SK-N-SH (cell line): Measurements from ENCODE around the gene KCNE1. TPM values are rescaled to one million over a fixed set of nuclear protein-coding genes. Genes with fewer than 3 reads are reported as not detected.

Experiments
- CTCF ChIA-PET: fragments of 300-600, 350-600 bp; formaldehyde crosslinking; extraction: SDS; loops from one replicate; lab custom pipeline; 2021; lab: Yijun Ruan, JAX
- POLR2A ChIA-PET: fragments of 350-600 bp; sonication (Branson Sonifier 250); formaldehyde crosslinking; extraction: SDS; loops from one replicate; lab custom pipeline; 2020; ENCODE audit warnings: antibody characterized with exemption, inconsistent platforms; lab: Yijun Ruan, JAX
- DNase-seq: peaks from one replicate; pipeline ENCODE4 v3.0.0; 2012
- H2AFZ ChIP-seq: fragments of 200-600 bp; sonication (generic); 2 replicates; pipeline ENCODE4 v1.8.1; 2016; ENCODE audit warnings: antibody characterized with exemption, mild to moderate bottlenecking, low read depth
- H3F3A ChIP-seq: fragments of 200-600 bp; sonication (generic); replicated peaks from 2 replicates; pipeline ENCODE3; 2016; ENCODE audit warnings: antibody characterized with exemption, mild to moderate bottlenecking; ENCODE audit not compliant: insufficient read depth
- H3K27ac ChIP-seq, 2 experiments: fragments of 200-500 bp in 1 of 2; fragments of 200-600 bp in 1 of 2; sonication (Bioruptor generic) in 1 of 2; sonication (generic), shearing (Covaris generic) in 1 of 2; 2 replicates each; pipeline versions ENCODE4 v1.5.1 to v1.6.1; 2014 to 2016; ENCODE audit warnings: low read depth in 2 of 2, inconsistent platforms in 1 of 2, low read length in 1 of 2, mild to moderate bottlenecking in 1 of 2, mixed read lengths in 1 of 2
- H3K27me3 ChIP-seq: fragments of 200-600 bp; sonication (generic), shearing (Covaris generic); 2 replicates; pipeline ENCODE4 v1.6.1; 2016; ENCODE audit warnings: mixed run types; ENCODE audit not compliant: insufficient read depth
- H3K36me3 ChIP-seq, 2 experiments: fragments of 200-500 bp in 1 of 2; fragments of 200-600 bp in 1 of 2; sonication (Bioruptor generic) in 1 of 2; sonication (generic) in 1 of 2; replicated peaks in 1 of 2; 2 replicates each; pipeline versions ENCODE3 to v1.5.1; 2014 to 2016; ENCODE audit warnings: low read length in 1 of 2, mild to moderate bottlenecking in 1 of 2; ENCODE audit not compliant: insufficient read depth in 2 of 2, control insufficient read depth in 1 of 2
- H3K4me1 ChIP-seq, 2 experiments: fragments of 200-500 bp in 1 of 2; fragments of 200-600 bp in 1 of 2; sonication (Bioruptor generic) in 1 of 2; sonication (generic), shearing (Covaris generic) in 1 of 2; 2 replicates each; pipeline versions ENCODE4 v1.5.1 to v1.6.1; 2014 to 2016; ENCODE audit warnings: low read depth in 1 of 2, low read length in 1 of 2, mixed run types in 1 of 2; ENCODE audit not compliant: insufficient read depth in 2 of 2, control insufficient read depth in 1 of 2
- H3K4me2 ChIP-seq: fragments of 200-600 bp; sonication (generic), shearing (Covaris generic); 2 replicates; pipeline ENCODE4 v1.6.1; 2017; ENCODE audit warnings: mixed run types
- H3K4me3 ChIP-seq, 2 experiments: fragments of 200-500 bp in 1 of 2; fragments of 200-600 bp in 1 of 2; sonication (Bioruptor generic) in 1 of 2; sonication (generic), shearing (Covaris generic) in 1 of 2; 2 replicates each; pipeline versions ENCODE4 v1.5.1 to v1.8.1; 2014 to 2016; ENCODE audit warnings: low read depth in 2 of 2, inconsistent platforms in 1 of 2, low read length in 1 of 2, mild to moderate bottlenecking in 1 of 2, mixed read lengths in 1 of 2, moderate library complexity in 1 of 2
- H3K79me2 ChIP-seq: fragments of 200-600 bp; sonication (generic); 2 replicates; pipeline ENCODE4 v1.8.1; 2017; ENCODE audit warnings: mild to moderate bottlenecking; ENCODE audit not compliant: insufficient read depth
- H3K9ac ChIP-seq: fragments of 200-600 bp; sonication (generic); 2 replicates; pipeline ENCODE4 v1.6.1; 2017; ENCODE audit warnings: mixed run types
- H3K9me2 ChIP-seq: fragments of 200-600 bp; sonication (generic); 2 replicates; pipeline ENCODE4 v1.6.1; 2017; ENCODE audit warnings: mixed run types
- H3K9me3 ChIP-seq: fragments of 200-600 bp; sonication (generic); 2 replicates; pipeline ENCODE4 v1.6.1; 2017; ENCODE audit warnings: mixed run types, mild to moderate bottlenecking, moderate library complexity
- H4K20me1 ChIP-seq: fragments of 200-600 bp; sonication (generic); 2 replicates; pipeline ENCODE4 v1.6.1; 2017; ENCODE audit warnings: mild to moderate bottlenecking, mixed run types; ENCODE audit not compliant: insufficient read depth
- CHD2 ChIP-seq: fragments of 150-350 bp; IDR thresholded peaks from 2 replicates; pipeline ENCODE4 v1.6.1; 2018; ENCODE audit warnings: low read length; ENCODE audit not compliant: partially characterized antibody
- ELF1 ChIP-seq: IDR thresholded peaks from 2 replicates; pipeline ENCODE4 v1.4.0; 2012
- FOXM1 ChIP-seq: IDR thresholded peaks from 2 replicates; pipeline ENCODE4 v1.4.0; 2012; ENCODE audit warnings: low read depth, mild to moderate bottlenecking
- GABPA ChIP-seq: IDR thresholded peaks from 2 replicates; pipeline ENCODE4 v1.4.0; 2012; ENCODE audit warnings: low read depth, mild to moderate bottlenecking
- IRF3 ChIP-seq: fragments of 150-350 bp; IDR thresholded peaks from 2 replicates; pipeline ENCODE4 v1.6.1; 2016; ENCODE audit warnings: mild to moderate bottlenecking, low read depth, low read length
- MAX ChIP-seq: IDR thresholded peaks from 2 replicates; pipeline ENCODE4 v1.4.0; 2012; ENCODE audit warnings: low read depth
- NRF1 ChIP-seq: IDR thresholded peaks from 2 replicates; pipeline ENCODE4 v1.6.1; 2012; ENCODE audit warnings: low read depth, mild to moderate bottlenecking, low read length
- PBX3 ChIP-seq: IDR thresholded peaks from 2 replicates; pipeline ENCODE4; 2012
- RAD21 ChIP-seq: IDR thresholded peaks from 2 replicates; pipeline ENCODE4 v1.6.1; 2012; ENCODE audit warnings: mild to moderate bottlenecking, low read length
- RCOR1 ChIP-seq: fragments of 150-350 bp; IDR thresholded peaks from 2 replicates; pipeline ENCODE4 v1.6.1; 2017; ENCODE audit warnings: antibody characterized with exemption, low read length
- RFX5 ChIP-seq: IDR thresholded peaks from 2 replicates; pipeline ENCODE4 v1.6.1; 2012; ENCODE audit warnings: mild to moderate bottlenecking, improper control_type of control experiment, low read length
- TAF1 ChIP-seq: IDR thresholded peaks from 2 replicates; pipeline ENCODE4 v1.6.1; 2012; ENCODE audit warnings: low read depth, mild to moderate bottlenecking, low read length, moderate library complexity, borderline replicate concordance
- TCF12 ChIP-seq: IDR thresholded peaks from 2 replicates; pipeline ENCODE4 v1.4.0; 2012
- TEAD4 ChIP-seq: IDR thresholded peaks from 2 replicates; pipeline ENCODE4 v1.4.0; 2012; ENCODE audit warnings: mild to moderate bottlenecking, borderline replicate concordance; ENCODE audit not compliant: insufficient read depth
- USF1 ChIP-seq: IDR thresholded peaks from 2 replicates; pipeline ENCODE4 v1.4.0; 2012; ENCODE audit warnings: low read depth, borderline replicate concordance
- USF2 ChIP-seq: fragments of 150-350 bp; IDR thresholded peaks from 2 replicates; pipeline ENCODE4 v1.6.1; 2017; ENCODE audit warnings: antibody characterized with exemption, low read length, low read depth, borderline replicate concordance
- WGBS: methylation state at CpG from one replicate; pipeline ENCODE4 v1.1.6; 2017; ENCODE audit warnings: low lambda C conversion rate; 5-methylcytosine and 5-hydroxymethylcytosine counted together
- polyA plus RNA-seq, 3 experiments: library from polyadenylated mRNA; depleted of rRNA; stranded (reverse); fragments of >200 nt; gene quantifications; 2 replicates each; pipeline ENCODE4 v1.2.3, GENCODE V29; 2012
- TF ChIP-seq, protein P1 (sequence below): IDR thresholded peaks from 2 replicates; pipeline ENCODE4 v1.4.0; 2012; ENCODE audit warnings: low read depth, borderline replicate concordance
- TF ChIP-seq, protein P2 (sequence below): fragments of 200-600 bp; sonication (generic); IDR thresholded peaks from 2 replicates; pipeline ENCODE4 v1.6.1; 2017; ENCODE audit warnings: antibody characterized with exemption, mild to moderate bottlenecking, moderate library complexity

The KCNE1 gene
- polyA plus RNA-seq, 1 of the 3 experiments (the other 2 are of a cell fraction): 0.16 TPM

DNA sequence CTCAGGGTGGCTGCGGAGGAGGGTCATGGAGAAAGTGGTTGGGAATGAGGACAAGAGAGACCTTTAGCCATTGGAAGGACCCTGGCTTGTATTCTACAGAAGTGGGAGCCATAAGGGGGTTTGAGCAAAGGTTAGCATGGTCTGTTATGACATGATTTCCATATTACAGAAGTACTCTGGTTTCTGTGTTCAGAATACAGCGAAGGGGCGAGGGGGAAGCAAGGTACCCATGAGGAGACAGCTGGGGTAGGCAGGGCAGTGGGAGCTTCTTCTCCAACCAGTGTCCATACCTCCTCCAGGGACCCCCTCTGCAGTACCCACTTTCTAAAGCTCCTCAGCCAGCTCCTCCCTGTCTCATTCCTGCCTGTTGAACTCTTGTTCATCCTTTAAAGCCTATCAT lies 21.9 kb upstream of the KCNE1 start:
- peaks cover 6% of the 10 kb centered on the region for H3F3A ChIP-seq
- CTCF ChIA-PET: interaction anchor here (0.8 to 1.4 kb wide), 3 partner anchors 10 to 172 kb away, joined by 3 to 5 read pairs (median 4); no protein-coding TSS in a partner anchor
- H3K27me3 ChIP-seq: no peaks in the 10 kb centered on the region
- no peak for DNase-seq
- TF ChIP-seq RAD21 (no peak), USF2 (no peak), FOXM1 (no peak), ELF1 (no peak), USF1 (no peak), GABPA (no peak), RFX5 (no peak), MAX (no peak), IRF3 (no peak), RCOR1 (no peak), CHD2 (no peak), PBX3 (no peak), TAF1 (no peak), TEAD4 (no peak), NRF1 (no peak), TCF12 (no peak)
- TF ChIP-seq, protein P1, sequence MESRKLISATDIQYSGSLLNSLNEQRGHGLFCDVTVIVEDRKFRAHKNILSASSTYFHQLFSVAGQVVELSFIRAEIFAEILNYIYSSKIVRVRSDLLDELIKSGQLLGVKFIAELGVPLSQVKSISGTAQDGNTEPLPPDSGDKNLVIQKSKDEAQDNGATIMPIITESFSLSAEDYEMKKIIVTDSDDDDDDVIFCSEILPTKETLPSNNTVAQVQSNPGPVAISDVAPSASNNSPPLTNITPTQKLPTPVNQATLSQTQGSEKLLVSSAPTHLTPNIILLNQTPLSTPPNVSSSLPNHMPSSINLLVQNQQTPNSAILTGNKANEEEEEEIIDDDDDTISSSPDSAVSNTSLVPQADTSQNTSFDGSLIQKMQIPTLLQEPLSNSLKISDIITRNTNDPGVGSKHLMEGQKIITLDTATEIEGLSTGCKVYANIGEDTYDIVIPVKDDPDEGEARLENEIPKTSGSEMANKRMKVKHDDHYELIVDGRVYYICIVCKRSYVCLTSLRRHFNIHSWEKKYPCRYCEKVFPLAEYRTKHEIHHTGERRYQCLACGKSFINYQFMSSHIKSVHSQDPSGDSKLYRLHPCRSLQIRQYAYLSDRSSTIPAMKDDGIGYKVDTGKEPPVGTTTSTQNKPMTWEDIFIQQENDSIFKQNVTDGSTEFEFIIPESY: no peak
- TF ChIP-seq, protein P2, sequence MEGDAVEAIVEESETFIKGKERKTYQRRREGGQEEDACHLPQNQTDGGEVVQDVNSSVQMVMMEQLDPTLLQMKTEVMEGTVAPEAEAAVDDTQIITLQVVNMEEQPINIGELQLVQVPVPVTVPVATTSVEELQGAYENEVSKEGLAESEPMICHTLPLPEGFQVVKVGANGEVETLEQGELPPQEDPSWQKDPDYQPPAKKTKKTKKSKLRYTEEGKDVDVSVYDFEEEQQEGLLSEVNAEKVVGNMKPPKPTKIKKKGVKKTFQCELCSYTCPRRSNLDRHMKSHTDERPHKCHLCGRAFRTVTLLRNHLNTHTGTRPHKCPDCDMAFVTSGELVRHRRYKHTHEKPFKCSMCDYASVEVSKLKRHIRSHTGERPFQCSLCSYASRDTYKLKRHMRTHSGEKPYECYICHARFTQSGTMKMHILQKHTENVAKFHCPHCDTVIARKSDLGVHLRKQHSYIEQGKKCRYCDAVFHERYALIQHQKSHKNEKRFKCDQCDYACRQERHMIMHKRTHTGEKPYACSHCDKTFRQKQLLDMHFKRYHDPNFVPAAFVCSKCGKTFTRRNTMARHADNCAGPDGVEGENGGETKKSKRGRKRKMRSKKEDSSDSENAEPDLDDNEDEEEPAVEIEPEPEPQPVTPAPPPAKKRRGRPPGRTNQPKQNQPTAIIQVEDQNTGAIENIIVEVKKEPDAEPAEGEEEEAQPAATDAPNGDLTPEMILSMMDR: no peak
- no peak overlapping the region for H2AFZ ChIP-seq
- peaks cover 4 to 7% of the 10 kb centered on the region in 2 experiments; a peak in 2 of 4 replicates for H3K4me1 ChIP-seq
- no peak overlapping the region for H3K4me3 ChIP-seq
- H3K27ac ChIP-seq: no peak overlapping the region
- H3K36me3 ChIP-seq: no peaks in the 10 kb centered on the region
- H3K79me2 ChIP-seq: no peaks in the 10 kb centered on the region
- no peaks in the 10 kb centered on the region for H3K9me2 ChIP-seq
- no peak overlapping the region for H3K9ac ChIP-seq
- no peaks in the 10 kb centered on the region for H3K9me3 ChIP-seq
- POLR2A ChIA-PET: no interaction called here
- 0% methylated on average over 1 of the region's 3 CpGs for WGBS
- no peak overlapping the region for H3K4me2 ChIP-seq
- H4K20me1 ChIP-seq: no peaks in the 10 kb centered on the region
